ENCODE results near the gene CORO2B.

- TF ChIP-seq CTCF (conservative IDR thresholded peaks at IDR 0.05; ENCODE audit: low read depth, low read length): no peak
- no peak for TF ChIP-seq EZH2 (IDR thresholded peaks at IDR 0.05; ENCODE audit: borderline replicate concordance, low read depth, low read length, poor library complexity, severe bottlenecking)
These were observed 36.0 kb upstream of the CORO2B start for GRCh38 chr15:68542771-68543164.

All from A673 (cell line).